HUES48 (cell line): ENCODE results near the gene FAM174C.

Experiments used
- H3K27ac ChIP-seq: one replicate; pipeline ENCODE4 v1.7.0; 2013; ENCODE audit warnings: low read depth, low read length, inconsistent platforms
- H3K27me3 ChIP-seq: 2 replicates; pipeline ENCODE4 v1.6.1; 2013; ENCODE audit warnings: mild to moderate bottlenecking, low read length; ENCODE audit not compliant: control insufficient read depth, insufficient read depth
- H3K36me3 ChIP-seq: 2 replicates; pipeline ENCODE4 v1.6.1; 2013; ENCODE audit warnings: low read length; ENCODE audit not compliant: control insufficient read depth, insufficient read depth
- H3K4me1 ChIP-seq: 2 replicates; pipeline ENCODE4 v1.6.1; 2013; ENCODE audit warnings: mild to moderate bottlenecking, low read length; ENCODE audit not compliant: control insufficient read depth, insufficient read depth
- H3K4me3 ChIP-seq: 2 replicates; pipeline ENCODE4 v1.5.1; 2013; ENCODE audit warnings: mild to moderate bottlenecking, low read depth, low read length
- H3K9ac ChIP-seq: 2 replicates; pipeline ENCODE4 v1.6.1; 2013; ENCODE audit warnings: mild to moderate bottlenecking, low read depth, low read length, moderate library complexity
- H3K9me3 ChIP-seq: 2 replicates; pipeline ENCODE4 v1.6.1; 2013; ENCODE audit warnings: low read length; ENCODE audit not compliant: control insufficient read depth, insufficient read depth

FAM174C gene

DNA sequence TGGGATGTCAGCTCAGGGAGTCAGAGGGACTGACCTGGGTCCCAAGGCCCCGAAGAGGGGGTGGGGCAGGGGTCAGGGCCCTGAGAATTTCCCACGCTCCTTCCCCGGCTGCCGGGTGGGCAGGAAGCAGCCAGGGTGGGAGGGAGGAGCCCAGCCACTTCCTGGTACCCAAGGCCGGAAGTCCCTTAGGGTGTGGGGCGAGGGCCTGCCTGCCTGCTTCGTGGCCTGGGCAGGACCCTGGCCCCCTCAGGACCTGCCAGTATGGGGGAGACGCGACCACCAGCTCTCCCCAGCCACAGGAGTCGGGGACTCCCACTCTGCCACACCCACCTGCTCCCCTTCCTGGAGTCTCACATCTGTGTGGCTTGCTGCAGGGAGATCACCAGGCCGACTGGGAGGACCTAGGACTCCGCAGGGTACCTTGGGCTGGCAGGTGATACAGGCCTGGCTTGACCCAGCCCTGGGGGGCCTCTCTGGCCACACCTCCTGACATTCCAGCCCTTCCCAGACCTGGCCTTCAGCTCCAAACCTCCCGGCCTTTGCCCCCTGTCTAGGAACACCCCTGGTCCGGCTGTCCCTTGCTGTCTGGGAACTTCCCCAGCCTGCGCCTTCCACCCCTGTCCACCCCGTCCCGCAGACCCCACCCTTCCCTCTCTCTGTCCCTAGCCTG is 16.0 kb upstream of the FAM174C start:
- 0 out of 2 replicates have a peak overlapping the region, but pooled peaks have one; percentile 18 for H3K4me3 ChIP-seq
- H3K27ac ChIP-seq: peak overlapping the region; percentile 92
- no peaks in the 10 kb centered on the region for H3K9me3 ChIP-seq
- no peaks in the 10 kb centered on the region for H3K27me3 ChIP-seq
- no peak overlapping the region for H3K9ac ChIP-seq
- peaks cover 32% of the 10 kb centered on the region for H3K4me1 ChIP-seq
- H3K36me3 ChIP-seq: peaks cover 37% of the 10 kb centered on the region

DNA sequence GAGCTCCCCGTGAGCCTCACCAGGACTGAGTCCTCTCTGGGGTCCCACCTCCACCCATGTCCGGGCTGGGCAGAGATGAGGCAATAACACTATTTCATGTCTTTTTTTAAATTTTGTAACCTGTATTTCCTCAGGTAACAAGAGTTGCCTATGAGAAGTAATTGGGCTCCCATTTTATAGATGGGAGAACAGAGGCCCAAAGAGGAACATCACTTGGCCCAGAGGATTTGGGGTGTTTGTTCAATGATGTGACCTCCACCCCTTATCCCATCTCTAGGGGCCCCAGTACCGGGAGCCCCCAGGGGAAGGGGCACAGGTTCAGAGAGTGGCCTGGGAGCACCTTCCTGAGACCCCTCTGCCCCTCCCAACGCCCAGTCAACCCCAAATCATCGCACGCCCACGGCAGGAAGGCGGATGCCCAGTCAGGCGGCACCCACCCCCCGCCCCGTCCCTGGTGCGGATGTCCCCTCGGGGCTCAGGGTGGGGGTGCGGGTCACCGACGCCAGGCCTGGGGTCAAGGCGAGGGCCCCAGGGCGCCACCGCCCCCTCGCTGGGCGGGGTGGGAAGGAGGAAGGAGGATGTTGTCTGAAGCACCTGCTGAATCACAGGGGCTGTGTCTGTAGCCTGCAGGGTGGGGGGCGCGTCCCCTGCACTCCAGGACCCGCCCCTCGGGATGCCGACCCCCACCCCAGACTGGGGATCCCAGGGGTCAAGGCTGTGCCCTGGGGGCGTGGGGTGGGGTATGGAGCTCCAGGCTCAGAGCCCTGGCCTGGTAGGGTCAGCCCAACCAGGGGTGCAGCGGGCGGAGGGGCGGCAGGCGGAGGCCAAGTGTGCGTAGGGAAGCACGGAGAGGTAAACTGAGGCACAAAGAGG is 15.2 kb upstream of the FAM174C start:
- Histone ChIP-seq H3K4me3 (peak overlapping the region; percentile 83), H3K27ac (peak overlapping the region; percentile 92), H3K9me3 (no peaks in the 10 kb centered on the region), H3K9ac (no peak overlapping the region), H3K27me3 (no peaks in the 10 kb centered on the region), H3K36me3 (peaks cover 29% of the 10 kb centered on the region), H3K4me1 (peaks cover 38% of the 10 kb centered on the region)

DNA sequence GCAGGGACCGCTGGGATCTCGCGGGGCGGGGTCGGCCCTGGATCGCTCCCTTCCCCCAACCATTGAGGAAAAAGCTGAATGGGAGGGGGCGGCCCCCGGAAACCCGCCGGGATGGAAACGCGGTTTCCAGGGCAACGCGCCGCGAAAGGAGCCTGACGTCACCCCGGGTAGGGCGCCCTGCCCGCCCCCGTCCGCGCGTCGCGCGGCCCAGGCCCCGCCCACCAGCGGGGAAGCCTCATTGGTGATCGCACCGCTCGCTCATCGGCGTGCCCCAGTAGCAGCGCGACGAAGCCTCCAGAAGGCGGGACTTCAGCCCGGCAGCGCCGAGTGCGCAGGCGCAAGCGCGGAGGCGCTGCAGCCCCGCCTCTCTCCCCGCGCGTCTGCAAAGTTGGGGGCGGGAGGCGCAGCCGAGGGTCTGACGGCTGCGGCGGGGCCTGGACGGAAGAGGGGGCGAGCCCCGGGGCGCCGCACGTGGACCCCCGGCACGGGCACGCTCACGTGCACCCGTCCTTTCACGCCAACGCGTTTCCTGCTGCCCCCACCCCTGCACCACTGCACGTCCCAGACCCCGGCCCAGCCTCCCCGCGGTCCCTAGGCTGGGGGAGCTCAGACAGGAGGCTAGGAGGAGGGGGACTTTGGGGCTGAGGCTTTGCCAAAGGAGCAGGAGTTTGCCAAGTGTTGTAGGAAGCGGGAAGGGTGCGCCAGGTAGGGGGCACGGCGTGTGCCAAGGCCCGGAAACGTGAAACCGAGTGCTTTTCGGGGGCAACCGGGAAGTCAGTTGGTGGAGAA is 14.4 kb upstream of the FAM174C start:
- H3K36me3 ChIP-seq: peaks cover 21% of the 10 kb centered on the region
- no peaks in the 10 kb centered on the region for H3K9me3 ChIP-seq
- H3K4me3 ChIP-seq: peak overlapping the region; percentile 83
- peaks cover 44% of the 10 kb centered on the region for H3K4me1 ChIP-seq
- H3K27ac ChIP-seq: peak overlapping the region; percentile 92
- no peaks in the 10 kb centered on the region for H3K27me3 ChIP-seq
- peak overlapping the region; percentile 56; the same call in 1 of the 2 replicates for H3K9ac ChIP-seq

DNA sequence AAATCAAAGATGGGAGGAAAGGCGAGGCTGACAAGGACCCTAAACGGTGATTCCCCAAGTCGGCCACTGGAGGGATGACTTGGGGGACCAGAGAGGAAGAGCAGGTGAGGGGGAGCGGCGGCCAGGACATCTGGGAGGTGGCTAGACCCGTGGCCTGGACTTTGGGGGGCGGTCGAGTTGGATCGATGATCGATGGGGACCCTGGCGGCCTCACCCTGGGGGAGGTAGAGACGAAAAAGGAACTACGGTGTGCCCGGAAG is 13.9 kb upstream of the FAM174C start:
- H3K9ac ChIP-seq: peak overlapping the region; percentile 56
- no peaks in the 10 kb centered on the region for H3K9me3 ChIP-seq
- H3K36me3 ChIP-seq: peaks cover 18% of the 10 kb centered on the region
- H3K4me3 ChIP-seq: peak overlapping the region; percentile 83
- H3K4me1 ChIP-seq: peaks cover 46% of the 10 kb centered on the region
- H3K27me3 ChIP-seq: no peaks in the 10 kb centered on the region
- H3K27ac ChIP-seq: peak overlapping the region; percentile 89

DNA sequence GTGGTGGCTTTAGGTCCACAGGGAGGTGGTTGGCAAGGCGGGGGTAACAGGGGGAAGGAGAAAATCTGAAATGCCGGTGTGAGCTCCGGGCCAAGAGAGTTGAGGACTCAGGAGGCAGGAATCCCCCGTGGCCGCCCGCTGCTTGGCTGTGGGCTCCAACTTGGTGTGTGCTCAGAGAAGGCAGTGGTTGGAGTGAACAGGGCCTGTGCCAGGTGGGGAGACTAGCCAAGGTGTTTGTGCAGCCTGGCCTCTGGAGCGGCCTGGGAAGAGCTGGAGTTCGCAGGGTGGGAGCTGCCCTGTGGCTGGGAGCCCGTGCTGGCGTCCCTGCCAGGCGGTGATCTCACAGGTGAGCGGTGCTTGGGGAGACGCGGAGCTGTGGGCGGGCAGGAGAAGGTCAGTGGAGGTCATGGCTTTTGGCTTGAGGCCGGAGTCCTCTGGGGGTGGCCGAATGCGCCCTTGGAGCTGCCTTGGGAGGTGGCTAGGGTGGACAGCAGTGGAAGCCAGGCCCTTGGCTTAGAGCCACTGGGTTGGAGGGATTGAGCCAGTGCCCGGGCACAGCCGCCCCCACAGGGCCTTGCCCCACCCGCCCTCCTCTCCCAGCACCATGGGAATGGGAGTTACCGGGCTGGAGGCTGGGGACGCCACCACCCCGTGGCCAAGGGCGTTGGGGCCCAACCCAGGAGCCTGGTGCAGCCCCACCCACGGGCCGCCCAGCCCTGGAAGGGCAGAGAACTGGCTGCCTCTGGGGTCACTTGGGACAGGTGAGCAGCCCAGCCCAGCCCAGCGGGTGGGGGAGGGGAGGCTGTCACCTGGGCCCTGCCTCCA is 13.3 kb upstream of the FAM174C start:
- peaks cover under 1% of the 10 kb centered on the region; the same call in 1 of the 2 replicates for H3K27me3 ChIP-seq
- peak overlapping the region; percentile 89 for H3K27ac ChIP-seq
- H3K9ac ChIP-seq: peak overlapping the region; percentile 56
- H3K4me1 ChIP-seq: peaks cover 46% of the 10 kb centered on the region
- H3K9me3 ChIP-seq: no peaks in the 10 kb centered on the region
- peak overlapping the region; percentile 83 for H3K4me3 ChIP-seq
- peaks cover 12% of the 10 kb centered on the region for H3K36me3 ChIP-seq

DNA sequence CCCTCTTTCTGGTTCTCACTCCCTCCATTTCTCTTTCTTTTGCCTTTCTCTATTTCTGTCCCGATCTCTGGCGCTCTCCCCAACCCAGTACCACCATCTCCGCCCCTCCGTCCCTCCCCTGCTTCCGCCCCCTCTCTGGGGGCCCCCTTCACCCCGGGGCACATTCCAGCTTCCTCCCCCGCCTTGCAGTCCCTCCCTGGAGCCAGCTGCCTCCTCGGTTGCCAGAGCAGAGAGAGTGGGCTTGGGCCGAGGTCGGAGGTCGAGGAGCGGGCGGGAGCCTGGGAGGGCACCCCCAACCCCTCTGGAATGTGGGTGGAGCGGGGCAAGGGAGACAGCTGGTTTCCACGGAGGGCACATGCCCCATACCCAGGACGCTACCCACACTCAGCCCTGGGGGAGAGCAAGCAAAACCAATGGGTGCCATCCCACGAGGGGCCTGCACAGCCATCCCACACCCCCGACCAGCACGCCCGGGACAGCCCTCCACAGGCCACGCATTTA is 12.7 kb upstream of the FAM174C start:
- H3K27me3 ChIP-seq: peaks cover 7% of the 10 kb centered on the region
- peak overlapping the region; percentile 83 for H3K4me3 ChIP-seq
- H3K4me1 ChIP-seq: peaks cover 46% of the 10 kb centered on the region
- peaks cover 6% of the 10 kb centered on the region for H3K36me3 ChIP-seq
- peak overlapping the region; percentile 89 for H3K27ac ChIP-seq
- no peak overlapping the region for H3K9ac ChIP-seq
- no peaks in the 10 kb centered on the region for H3K9me3 ChIP-seq

DNA sequence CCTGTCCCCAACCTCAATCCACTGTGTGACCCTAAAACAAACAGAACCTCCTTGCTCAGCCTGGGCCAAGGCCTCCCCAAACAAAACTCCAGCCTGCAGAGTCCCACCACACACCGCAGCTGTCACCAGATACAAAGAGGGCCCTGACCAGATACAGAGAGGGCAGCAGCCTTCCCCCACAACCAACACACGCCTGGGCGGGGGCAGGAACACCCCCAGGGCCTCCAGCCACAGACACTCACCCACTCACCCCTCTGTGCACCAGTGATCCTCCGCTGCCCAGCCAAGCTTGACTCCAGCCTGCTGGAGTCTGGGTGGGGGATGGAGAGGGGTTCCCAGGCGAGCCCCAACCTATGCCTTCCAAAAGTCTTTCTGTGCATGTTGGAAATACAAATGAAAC is 12.1 kb upstream of the FAM174C start:
- H3K9ac ChIP-seq: no peak overlapping the region
- peaks cover 46% of the 10 kb centered on the region for H3K4me1 ChIP-seq
- H3K36me3 ChIP-seq: 0 out of 2 replicates have a peak, but pooled peaks cover under 1% of the 10 kb centered on the region
- no peak overlapping the region for H3K4me3 ChIP-seq
- no peaks in the 10 kb centered on the region for H3K9me3 ChIP-seq
- peaks cover 11% of the 10 kb centered on the region for H3K27me3 ChIP-seq
- H3K27ac ChIP-seq: peak overlapping the region; percentile 89

DNA sequence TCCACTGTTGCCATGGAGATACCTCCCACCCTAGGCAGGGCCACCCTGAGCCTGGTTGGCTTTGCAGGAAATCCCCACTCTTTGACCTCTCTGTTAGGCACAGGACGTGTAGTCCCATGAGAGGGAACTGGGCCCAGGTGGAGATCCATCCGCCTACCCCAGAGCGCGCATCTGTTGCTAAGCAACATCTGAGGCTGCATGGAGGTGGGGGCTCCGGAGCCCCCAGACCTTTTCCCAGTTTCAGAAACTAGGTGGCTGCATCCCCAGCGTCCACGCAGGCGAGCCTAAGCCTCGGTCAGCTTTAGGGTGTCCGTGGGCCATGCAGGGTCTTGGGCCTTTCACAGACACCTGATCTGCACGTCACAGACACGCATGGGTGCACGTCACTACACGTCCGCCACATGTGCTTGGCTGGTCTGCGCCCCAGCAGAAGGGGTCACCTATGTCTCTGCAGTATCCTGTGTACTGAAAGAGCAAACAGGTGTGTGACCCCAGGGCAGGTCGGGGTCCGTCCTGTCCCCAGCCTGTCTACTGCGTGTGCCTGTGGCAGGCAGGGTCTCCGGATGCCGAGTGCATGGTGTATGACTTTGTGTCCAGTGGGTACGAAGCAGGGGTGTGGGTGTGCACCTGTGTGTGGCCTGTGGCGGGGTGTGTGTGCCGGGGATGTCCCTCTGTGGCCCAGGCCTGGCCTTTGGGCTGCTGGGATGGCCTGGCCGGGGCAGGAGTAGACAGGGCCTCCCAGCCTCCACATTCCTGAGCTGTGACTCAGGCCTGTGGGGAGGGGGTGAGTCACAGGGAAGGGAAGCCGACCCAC is 10.3 kb upstream of the FAM174C start:
- Histone ChIP-seq H3K9ac (no peak overlapping the region), H3K4me3 (0 out of 2 replicates have a peak overlapping the region, but pooled peaks have one; percentile 28), H3K9me3 (no peaks in the 10 kb centered on the region), H3K36me3 (no peaks in the 10 kb centered on the region), H3K27ac (peak overlapping the region; percentile 57), H3K27me3 (peaks cover 11% of the 10 kb centered on the region), H3K4me1 (peaks cover 46% of the 10 kb centered on the region)

DNA sequence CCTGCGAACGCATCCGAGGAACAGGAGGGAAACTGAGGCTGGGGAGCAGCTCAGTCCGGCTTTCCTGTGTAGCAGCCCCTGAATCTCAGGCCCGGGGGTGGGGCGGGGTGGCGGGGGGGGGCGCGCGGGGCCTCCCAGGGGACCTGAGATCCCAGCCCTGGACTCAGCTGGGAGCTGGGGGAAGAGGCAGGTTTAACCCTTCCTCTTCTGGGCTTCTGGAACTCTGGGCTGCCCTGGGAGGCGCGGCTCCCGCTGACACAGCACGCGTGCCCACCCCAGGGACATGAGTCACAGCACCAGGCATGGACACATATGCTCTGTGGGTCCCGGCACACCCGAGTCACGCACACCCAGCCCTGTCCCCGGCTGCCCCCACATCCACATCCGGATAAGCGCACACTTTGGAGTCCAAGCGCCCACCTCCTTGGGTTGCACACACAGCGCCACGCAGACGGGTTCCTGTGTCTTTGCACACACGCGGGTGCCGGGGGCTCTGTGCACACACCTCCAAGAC is 9.7 kb upstream of the FAM174C start:
- H3K9me3 ChIP-seq: no peaks in the 10 kb centered on the region
- H3K4me1 ChIP-seq: peaks cover 42% of the 10 kb centered on the region
- H3K27me3 ChIP-seq: peaks cover 11% of the 10 kb centered on the region
- peak overlapping the region; percentile 57 for H3K27ac ChIP-seq
- H3K4me3 ChIP-seq: peak overlapping the region; percentile 63
- H3K9ac ChIP-seq: peak overlapping the region; percentile 52; the same call in 1 of the 2 replicates
- peaks cover 2% of the 10 kb centered on the region for H3K36me3 ChIP-seq
